ENCODE results near the gene COX7B2.

DNA sequence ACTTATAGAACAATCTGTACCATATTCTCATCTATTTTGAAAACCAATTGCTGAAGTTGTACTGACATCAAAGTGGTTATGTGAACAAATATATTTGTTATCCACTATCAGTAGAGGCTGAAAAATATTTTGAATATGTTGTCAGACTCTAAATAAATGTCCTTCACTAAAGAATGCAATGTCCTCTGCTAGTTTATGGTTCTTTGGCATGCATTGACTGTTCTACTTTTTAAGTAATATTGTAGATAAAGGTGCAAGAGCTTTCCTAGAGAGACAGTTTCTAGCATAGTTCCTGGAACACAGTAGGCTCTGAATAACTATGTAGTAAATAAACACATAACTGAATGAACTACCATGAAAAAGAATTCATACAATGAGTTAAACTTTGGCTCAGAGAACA is 18.2 kb upstream of the COX7B2 start:
- TF ChIP-seq, protein P1, sequence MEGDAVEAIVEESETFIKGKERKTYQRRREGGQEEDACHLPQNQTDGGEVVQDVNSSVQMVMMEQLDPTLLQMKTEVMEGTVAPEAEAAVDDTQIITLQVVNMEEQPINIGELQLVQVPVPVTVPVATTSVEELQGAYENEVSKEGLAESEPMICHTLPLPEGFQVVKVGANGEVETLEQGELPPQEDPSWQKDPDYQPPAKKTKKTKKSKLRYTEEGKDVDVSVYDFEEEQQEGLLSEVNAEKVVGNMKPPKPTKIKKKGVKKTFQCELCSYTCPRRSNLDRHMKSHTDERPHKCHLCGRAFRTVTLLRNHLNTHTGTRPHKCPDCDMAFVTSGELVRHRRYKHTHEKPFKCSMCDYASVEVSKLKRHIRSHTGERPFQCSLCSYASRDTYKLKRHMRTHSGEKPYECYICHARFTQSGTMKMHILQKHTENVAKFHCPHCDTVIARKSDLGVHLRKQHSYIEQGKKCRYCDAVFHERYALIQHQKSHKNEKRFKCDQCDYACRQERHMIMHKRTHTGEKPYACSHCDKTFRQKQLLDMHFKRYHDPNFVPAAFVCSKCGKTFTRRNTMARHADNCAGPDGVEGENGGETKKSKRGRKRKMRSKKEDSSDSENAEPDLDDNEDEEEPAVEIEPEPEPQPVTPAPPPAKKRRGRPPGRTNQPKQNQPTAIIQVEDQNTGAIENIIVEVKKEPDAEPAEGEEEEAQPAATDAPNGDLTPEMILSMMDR (IDR thresholded peaks at IDR 0.05 in 2 of 3, conservative IDR thresholded peaks at IDR 0.05 in 1 of 3; ENCODE audit: borderline replicate concordance in 1 of 3, insufficient read depth in 1 of 3, low read depth in 2 of 3, low read length in 2 of 3), result no peak
- TF ChIP-seq RAD21 (IDR thresholded peaks at IDR 0.05; ENCODE audit: low read depth) (no peak), YY1 (IDR thresholded peaks at IDR 0.05; ENCODE audit: extremely low read depth, insufficient replicate concordance, low read depth, low read length) (no peak), POLR2AphosphoS5 (IDR thresholded peaks at IDR 0.05; ENCODE audit: low read depth, low read length) (no peak), POLR2A (IDR thresholded peaks at IDR 0.05; ENCODE audit: borderline replicate concordance, extremely low read depth, insufficient read depth, insufficient read length) (no peak), ZFX (IDR thresholded peaks at IDR 0.05) (no peak), CEBPB (IDR thresholded peaks at IDR 0.05; ENCODE audit: low read depth) (no peak), ZNF274 (IDR thresholded peaks at IDR 0.05; ENCODE audit: low read depth, low read length) (no peak), EGR1 (IDR thresholded peaks at IDR 0.05; ENCODE audit: low read depth) (no peak), EZH2 (IDR thresholded peaks at IDR 0.05) (no peak)
- TF ChIP-seq, protein P2, sequence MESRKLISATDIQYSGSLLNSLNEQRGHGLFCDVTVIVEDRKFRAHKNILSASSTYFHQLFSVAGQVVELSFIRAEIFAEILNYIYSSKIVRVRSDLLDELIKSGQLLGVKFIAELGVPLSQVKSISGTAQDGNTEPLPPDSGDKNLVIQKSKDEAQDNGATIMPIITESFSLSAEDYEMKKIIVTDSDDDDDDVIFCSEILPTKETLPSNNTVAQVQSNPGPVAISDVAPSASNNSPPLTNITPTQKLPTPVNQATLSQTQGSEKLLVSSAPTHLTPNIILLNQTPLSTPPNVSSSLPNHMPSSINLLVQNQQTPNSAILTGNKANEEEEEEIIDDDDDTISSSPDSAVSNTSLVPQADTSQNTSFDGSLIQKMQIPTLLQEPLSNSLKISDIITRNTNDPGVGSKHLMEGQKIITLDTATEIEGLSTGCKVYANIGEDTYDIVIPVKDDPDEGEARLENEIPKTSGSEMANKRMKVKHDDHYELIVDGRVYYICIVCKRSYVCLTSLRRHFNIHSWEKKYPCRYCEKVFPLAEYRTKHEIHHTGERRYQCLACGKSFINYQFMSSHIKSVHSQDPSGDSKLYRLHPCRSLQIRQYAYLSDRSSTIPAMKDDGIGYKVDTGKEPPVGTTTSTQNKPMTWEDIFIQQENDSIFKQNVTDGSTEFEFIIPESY (IDR thresholded peaks at IDR 0.05; ENCODE audit: extremely low read depth, insufficient replicate concordance, low read length), result no peak
- TF ChIP-seq, protein P3, sequence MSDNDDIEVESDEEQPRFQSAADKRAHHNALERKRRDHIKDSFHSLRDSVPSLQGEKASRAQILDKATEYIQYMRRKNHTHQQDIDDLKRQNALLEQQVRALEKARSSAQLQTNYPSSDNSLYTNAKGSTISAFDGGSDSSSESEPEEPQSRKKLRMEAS (IDR thresholded peaks at IDR 0.05), result no peak

Data from HCT116 (cell line).